Spleen (tissue), 11 donors: Measurements from ENCODE around the gene SEC24B. TPM values are rescaled to one million over a fixed set of nuclear protein-coding genes. Genes with fewer than 3 reads are reported as not detected.

Experiments
- DNase-seq: peaks from one replicate; pipeline ENCODE4 v3.0.0-alpha.2; 2020
- H3K27ac ChIP-seq, 8 donors: fragments of 200-600 bp; sonication (generic) in 7 of 8; 1 replicate in 4 of 8; 2 replicates in 4 of 8; pipeline versions ENCODE4 v1.5.0 to v1.8.0; 2016 to 2021; ENCODE audit warnings: inconsistent platforms in 4 of 8, mild to moderate bottlenecking in 4 of 8, moderate library complexity in 1 of 8
- H3K27me3 ChIP-seq, 7 donors: fragments of 200-600 bp; sonication (generic) in 6 of 7; replicated peaks in 1 of 7; 1 replicate in 4 of 7; 2 replicates in 3 of 7; pipeline versions ENCODE4 v1.5.0 to v1.8.0; 2016 to 2021; ENCODE audit warnings: inconsistent platforms in 3 of 7, mild to moderate bottlenecking in 1 of 7
- H3K36me3 ChIP-seq, 6 donors: fragments of 200-600 bp; sonication (generic) in 5 of 6; 1 replicate in 4 of 6; 2 replicates in 2 of 6; pipeline versions ENCODE4 v1.5.0 to v1.8.0; 2016 to 2021; ENCODE audit warnings: inconsistent platforms in 2 of 6
- H3K4me1 ChIP-seq, 6 donors: fragments of 200-600 bp; sonication (generic) in 5 of 6; 1 replicate in 3 of 6; 2 replicates in 3 of 6; pipeline versions ENCODE4 v1.5.0 to v1.8.0; 2016 to 2021; ENCODE audit warnings: inconsistent platforms in 3 of 6
- H3K4me3 ChIP-seq, 8 donors: fragments of 200-600 bp; sonication (generic) in 7 of 8; 1 replicate in 4 of 8; 2 replicates in 4 of 8; pipeline versions ENCODE4 v1.5.0 to v1.8.0; 2016 to 2021; ENCODE audit warnings: inconsistent platforms in 4 of 8, mild to moderate bottlenecking in 4 of 8, moderate library complexity in 2 of 8
- H3K9me3 ChIP-seq, 8 donors: fragments of 200-600 bp; sonication (generic) in 7 of 8; 1 replicate in 4 of 8; 2 replicates in 4 of 8; pipeline versions ENCODE4 v1.5.0 to v1.8.0; 2016 to 2021; ENCODE audit warnings: inconsistent platforms in 4 of 8
- POLR2A ChIP-seq, 3 donors: fragments of 450-650 bp; IDR thresholded peaks; one replicate each; pipeline ENCODE4 v1.5.1; 2017; ENCODE audit warnings: antibody characterized with exemption in 3 of 3, mild to moderate bottlenecking in 1 of 3
- POLR2AphosphoS5 ChIP-seq, 3 donors: sonication (generic); formaldehyde crosslinking; IDR thresholded peaks; one replicate each; pipeline ENCODE4 v1.5.1; 2017; ENCODE audit warnings: antibody characterized with exemption in 3 of 3
- WGBS, 5 donors: extraction: QIAGEN DNeasy Blood & Tissue Kit in 3 of 5; methylation state at CpG; one replicate each; pipeline versions ENCODE4 v1.1.5 to v1.1.7; 2013 to 2018; 5-methylcytosine and 5-hydroxymethylcytosine counted together
- intact Hi-C: fragments of 100-400 bp; cut with DNase I; formaldehyde crosslinking; loops from one replicate; pipeline ENCODE4 v1.15.0; 2023; ENCODE audit warnings: low total_unique reads
- polyA plus RNA-seq, 3 donors: library from polyadenylated mRNA; stranded (reverse); fragments of 200-250 nt; gene quantifications; one replicate each; pipeline ENCODE4 v1.2.1, GENCODE V29; 2013
- total RNA-seq, 7 donors: library from RNA; depleted of rRNA in 3 of 7; stranded (reverse); fragments of >200 nt in 3 of 7; fragmentation: NEBNext Ultra II Directional in 4 of 7; extraction: Animal tissue kit (Norgen Biotek cat#: 25700) in 4 of 7; gene quantifications; one replicate each; pipeline versions ENCODE4 v1.1.0 to v1.2.1, GENCODE V29; 2016 to 2021
- TF ChIP-seq, protein P1 (sequence below), 11 experiments: fragments of 200-600 bp in 7 of 11; fragments of 450-650 bp in 4 of 11; sonication (generic) in 4 of 11; IDR thresholded peaks in 8 of 11; conservative IDR thresholded peaks in 3 of 11; 1 replicate in 7 of 11; 2 replicates in 4 of 11; pipeline versions ENCODE4 v1.4.0 to v1.8.0; 2016 to 2021; ENCODE audit warnings: antibody characterized with exemption in 11 of 11, inconsistent platforms in 4 of 11, mild to moderate bottlenecking in 1 of 11
- donor health status: healthy with polysubstance abuse.
- donor health status: DM: no; HTN: no; CAD: no; lungs with moderate emphysema.
- donor health status: DM: no; HTN: no; CAD: no.
- donor health status: Bipolar disorder and iron deficiency.
- donor health status: healthy.
- donor health status: DM: no; HTN: no; CAD: no.
- donor health status: DM: yes; HTN: yes; CAD: no.

SEC24B gene
- total and polyA plus RNA-seq, 10 donors, result 7.1 to 42.9 (median 32.4) TPM

DNA sequence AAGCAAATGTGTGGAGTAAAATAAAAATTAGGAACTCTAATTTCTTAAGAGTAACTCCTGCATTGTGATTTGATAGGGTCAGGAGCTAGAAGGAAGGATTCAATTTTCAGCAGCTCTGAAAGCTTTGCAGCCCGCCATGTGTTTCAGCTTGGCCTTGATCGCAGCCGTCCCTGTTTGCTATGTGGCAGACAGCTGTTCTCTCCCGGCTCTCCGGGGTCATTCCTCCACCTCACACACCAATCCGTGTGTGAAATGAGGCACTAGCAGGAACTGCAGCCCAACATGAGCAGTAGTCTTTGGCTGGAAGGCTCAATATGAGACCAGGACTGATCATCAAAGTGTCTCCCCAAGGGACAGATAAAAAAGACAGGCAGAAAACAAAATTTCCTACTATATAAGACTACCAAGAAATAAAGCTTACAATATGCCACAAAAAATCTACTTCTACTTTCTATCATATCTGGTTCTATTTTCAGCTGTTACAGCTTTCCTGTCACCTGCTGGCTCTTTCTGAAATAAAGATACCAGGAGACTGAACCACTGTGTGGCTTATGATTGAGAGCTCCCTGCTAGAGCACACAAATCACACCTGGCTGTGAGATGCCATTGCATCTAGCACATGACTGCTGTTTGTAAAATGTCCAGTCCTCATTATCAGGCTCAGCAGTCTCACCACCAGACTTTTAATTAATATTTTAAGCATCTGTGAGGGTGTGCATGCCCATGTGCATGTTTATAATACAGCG, 44.1 kb upstream of the SEC24B start:
- no peak for DNase-seq
- Histone ChIP-seq H3K27me3 (no peaks in the 10 kb centered on the region), H3K4me3 (no peak overlapping the region), H3K4me1 (no peaks in the 10 kb centered on the region), H3K9me3 (no peaks in the 10 kb centered on the region), H3K27ac (no peak overlapping the region), H3K36me3 (no peaks in the 10 kb centered on the region)
- intact Hi-C loops, result no loop called here
- TF ChIP-seq, protein P1, sequence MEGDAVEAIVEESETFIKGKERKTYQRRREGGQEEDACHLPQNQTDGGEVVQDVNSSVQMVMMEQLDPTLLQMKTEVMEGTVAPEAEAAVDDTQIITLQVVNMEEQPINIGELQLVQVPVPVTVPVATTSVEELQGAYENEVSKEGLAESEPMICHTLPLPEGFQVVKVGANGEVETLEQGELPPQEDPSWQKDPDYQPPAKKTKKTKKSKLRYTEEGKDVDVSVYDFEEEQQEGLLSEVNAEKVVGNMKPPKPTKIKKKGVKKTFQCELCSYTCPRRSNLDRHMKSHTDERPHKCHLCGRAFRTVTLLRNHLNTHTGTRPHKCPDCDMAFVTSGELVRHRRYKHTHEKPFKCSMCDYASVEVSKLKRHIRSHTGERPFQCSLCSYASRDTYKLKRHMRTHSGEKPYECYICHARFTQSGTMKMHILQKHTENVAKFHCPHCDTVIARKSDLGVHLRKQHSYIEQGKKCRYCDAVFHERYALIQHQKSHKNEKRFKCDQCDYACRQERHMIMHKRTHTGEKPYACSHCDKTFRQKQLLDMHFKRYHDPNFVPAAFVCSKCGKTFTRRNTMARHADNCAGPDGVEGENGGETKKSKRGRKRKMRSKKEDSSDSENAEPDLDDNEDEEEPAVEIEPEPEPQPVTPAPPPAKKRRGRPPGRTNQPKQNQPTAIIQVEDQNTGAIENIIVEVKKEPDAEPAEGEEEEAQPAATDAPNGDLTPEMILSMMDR (IDR thresholded peaks at IDR 0.05 in 8 of 11, conservative IDR thresholded peaks at IDR 0.05 in 3 of 11), result no peak
- TF ChIP-seq POLR2A (IDR thresholded peaks at IDR 0.05) (no peak), POLR2AphosphoS5 (IDR thresholded peaks at IDR 0.05) (no peak)
- WGBS, 5 donors, result 55 to 81% (median 77%) methylated on average over 7 of the region's 7 CpGs

DNA sequence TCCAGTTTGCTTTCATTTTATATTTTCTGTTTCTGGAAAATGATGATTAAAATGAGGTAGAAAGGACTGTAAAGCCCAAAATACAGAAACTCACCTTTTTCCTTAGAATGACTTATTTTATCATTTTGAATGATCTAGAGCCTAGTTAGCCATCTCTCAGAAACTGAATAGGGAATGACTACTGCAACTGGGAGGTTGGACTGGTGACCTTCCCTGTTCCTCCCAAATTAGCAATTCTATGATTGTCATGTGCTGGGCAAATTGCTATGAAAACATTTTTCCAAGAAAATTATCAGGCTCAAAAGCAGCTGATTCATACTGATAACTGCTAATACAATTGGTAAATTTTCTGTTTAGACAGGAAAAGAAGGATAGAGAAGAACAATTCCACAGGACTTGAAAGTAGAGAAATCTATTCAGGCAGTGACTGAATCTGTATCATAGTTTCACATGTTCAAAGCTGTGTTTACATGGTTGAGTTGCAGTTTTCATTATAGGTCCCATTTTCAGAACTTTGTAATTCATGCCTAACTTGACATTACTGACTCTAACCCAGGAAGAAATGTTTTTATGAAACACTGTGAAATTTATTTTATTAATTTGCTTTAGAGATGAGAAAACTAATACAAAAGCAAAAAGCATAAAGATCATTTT, 43.4 kb upstream of the SEC24B start:
- no peak overlapping the region for H3K4me3 ChIP-seq
- intact Hi-C loops, result no loop called here
- H3K9me3 ChIP-seq, result no peaks in the 10 kb centered on the region
- DNase-seq, result no peak
- no peak overlapping the region for H3K27ac ChIP-seq
- no peaks in the 10 kb centered on the region for H3K4me1 ChIP-seq
- H3K27me3 ChIP-seq, result no peaks in the 10 kb centered on the region
- TF ChIP-seq POLR2AphosphoS5 (IDR thresholded peaks at IDR 0.05), result no peak
- TF ChIP-seq, protein P1 (IDR thresholded peaks at IDR 0.05 in 8 of 11, conservative IDR thresholded peaks at IDR 0.05 in 3 of 11), result no peak
- TF ChIP-seq POLR2A (IDR thresholded peaks at IDR 0.05), result no peak
- no peaks in the 10 kb centered on the region for H3K36me3 ChIP-seq

DNA sequence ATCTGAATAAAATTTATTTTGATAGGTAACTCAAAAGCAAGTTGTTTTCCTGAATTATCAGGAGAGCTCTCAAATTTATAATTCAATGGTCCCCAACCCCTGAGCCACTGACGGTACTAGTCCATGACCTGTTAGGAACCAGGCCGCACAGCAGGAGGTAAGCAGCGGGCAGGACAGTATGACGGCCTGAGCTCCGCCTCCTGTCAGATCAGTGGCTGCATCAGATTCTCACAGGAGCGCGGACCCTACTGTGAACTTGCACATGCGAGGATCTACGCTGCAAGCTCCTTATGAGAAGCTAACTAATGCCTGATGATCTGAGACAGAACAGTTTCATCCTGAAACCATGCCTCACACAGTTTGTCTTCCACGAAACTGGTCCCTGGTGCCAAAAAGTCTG, 37.9 kb upstream of the SEC24B start:
- H3K4me3 ChIP-seq, result no peak overlapping the region
- TF ChIP-seq POLR2A (IDR thresholded peaks at IDR 0.05) (no peak), POLR2AphosphoS5 (IDR thresholded peaks at IDR 0.05) (no peak)
- TF ChIP-seq, protein P1 (IDR thresholded peaks at IDR 0.05 in 8 of 11, conservative IDR thresholded peaks at IDR 0.05 in 3 of 11), result no peak
- no peak overlapping the region for H3K27ac ChIP-seq
- intact Hi-C loops, result no loop called here
- WGBS, 5 donors, result 80 to 93% (median 86%) methylated on average over 10 of the region's 10 CpGs
- no peaks in the 10 kb centered on the region for H3K9me3 ChIP-seq
- no peaks in the 10 kb centered on the region for H3K36me3 ChIP-seq
- H3K27me3 ChIP-seq, result peaks cover 0 to 3% (median 0%) of the 10 kb centered on the region in 7 donors
- DNase-seq, result no peak
- H3K4me1 ChIP-seq, result no peaks in the 10 kb centered on the region

DNA sequence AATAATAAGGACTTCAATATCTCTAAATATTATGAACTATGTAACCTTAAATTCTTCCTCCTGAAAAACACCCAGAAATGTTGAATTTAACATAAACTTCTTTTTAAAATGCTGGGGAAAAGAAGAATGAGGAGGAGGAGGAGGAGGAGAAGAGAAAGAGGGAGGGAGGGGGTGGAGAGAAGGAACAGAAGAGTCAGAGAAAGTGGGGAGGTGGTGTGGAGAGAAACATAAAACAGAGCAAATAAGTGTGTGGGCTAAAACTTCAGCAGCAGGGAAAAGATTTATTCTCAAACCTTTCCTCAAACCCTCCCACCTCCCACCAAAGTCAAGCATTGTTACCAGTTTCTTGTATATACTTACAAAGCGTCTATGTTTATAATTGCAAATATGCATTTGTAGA, 34.7 kb upstream of the SEC24B start:
- intact Hi-C loops, result no loop called here
- no peaks in the 10 kb centered on the region for H3K9me3 ChIP-seq
- no peak overlapping the region for H3K27ac ChIP-seq
- H3K36me3 ChIP-seq, result no peaks in the 10 kb centered on the region
- DNase-seq, result no peak
- 92 to 95% (median 93%) methylated on average over 1 of the region's 1 CpG for WGBS, 5 donors
- H3K4me3 ChIP-seq, result no peak overlapping the region
- peaks cover 0 to 5% (median 0%) of the 10 kb centered on the region in 7 donors for H3K27me3 ChIP-seq
- H3K4me1 ChIP-seq, result no peaks in the 10 kb centered on the region
- TF ChIP-seq POLR2AphosphoS5 (IDR thresholded peaks at IDR 0.05) (no peak), POLR2A (IDR thresholded peaks at IDR 0.05) (no peak)
- TF ChIP-seq, protein P1 (IDR thresholded peaks at IDR 0.05 in 8 of 11, conservative IDR thresholded peaks at IDR 0.05 in 3 of 11), result no peak
